Measurements from ENCODE around the gene PRR30.

PRR30 gene

GRCh38 chr2:27134781-27135477 lies 4.3 kb downstream of the PRR30 start:
- TF ChIP-seq EZH2 (IDR thresholded peaks at IDR 0.05) = no peak
- peak; percentile 2 for TF ChIP-seq FOXP2 (optimal IDR thresholded peaks at IDR 0.05; ENCODE audit: control extremely low read depth, extremely low read length, insufficient read depth)
- Histone ChIP-seq H3K9me3 (ENCODE audit: low read depth, low read length) (no peaks in the 10 kb centered on the region), H3K9ac (ENCODE audit: insufficient read length) (no peak overlapping the region), H3K27ac (peak overlapping the region; percentile 54; the same call in 1 of the 2 replicates), H3K36me3 (ENCODE audit: insufficient read depth, low read length) (peaks cover 35% of the 10 kb centered on the region), H3K4me3 (peak overlapping the region; percentile 99)
- no peak for DNase-seq (ENCODE audit: low read depth, low spot score)

- TF ChIP-seq EZH2 (IDR thresholded peaks at IDR 0.05) = no peak
- peak; percentile 88 for TF ChIP-seq POLR2AphosphoS5 (IDR thresholded peaks at IDR 0.05; ENCODE audit: borderline replicate concordance, low read depth, low read length)
- peak; percentile 75 for TF ChIP-seq FOXP2 (optimal IDR thresholded peaks at IDR 0.05; ENCODE audit: control extremely low read depth, extremely low read length, insufficient read depth)
- DNase-seq (ENCODE audit: low read depth, low spot score) = peak; percentile 48
- Histone ChIP-seq H3K9ac (ENCODE audit: insufficient read length) (peak within 1 kb of the TSS; percentile 96), H3K27ac (peak within 1 kb of the TSS; percentile 54; the same call in 1 of the 2 replicates), H3K4me3 (peak within 1 kb of the TSS; percentile 99), H3K36me3 (ENCODE audit: insufficient read depth, low read length) (peaks cover 36% of the 10 kb centered on the region), H3K9me3 (ENCODE audit: low read depth, low read length) (no peaks in the 10 kb centered on the region)
These were observed 5.1 kb downstream of the PRR30 start, which contains the start of gene PREB for GRCh38 chr2:27133905-27134780. PREB (minus strand) TSS chr2:27134636; CDS start chr2:27134421, 215 bp downstream.

GRCh38 chr2:27133195-27133875 lies 5.9 kb downstream of the PRR30 start:
- Histone ChIP-seq H3K4me3 (peak overlapping the region; percentile 99), H3K36me3 (ENCODE audit: insufficient read depth, low read length) (peaks cover 36% of the 10 kb centered on the region), H3K9ac (ENCODE audit: insufficient read length) (peak overlapping the region; percentile 96), H3K27ac (no peak overlapping the region), H3K9me3 (ENCODE audit: low read depth, low read length) (no peaks in the 10 kb centered on the region)
- TF ChIP-seq EZH2 (IDR thresholded peaks at IDR 0.05) (no peak), FOXP2 (optimal IDR thresholded peaks at IDR 0.05; ENCODE audit: control extremely low read depth, extremely low read length, insufficient read depth) (no peak), POLR2AphosphoS5 (IDR thresholded peaks at IDR 0.05; ENCODE audit: borderline replicate concordance, low read depth, low read length) (no peak)
- DNase-seq (ENCODE audit: low read depth, low spot score) = no peak

GRCh38 chr2:27131429-27131828 lies 7.8 kb downstream of the PRR30 start:
- Histone ChIP-seq H3K36me3 (ENCODE audit: insufficient read depth, low read length) (peaks cover 36% of the 10 kb centered on the region), H3K4me3 (no peak overlapping the region), H3K9ac (ENCODE audit: insufficient read length) (no peak overlapping the region), H3K9me3 (ENCODE audit: low read depth, low read length) (no peaks in the 10 kb centered on the region), H3K27ac (no peak overlapping the region)
- no peak for DNase-seq (ENCODE audit: low read depth, low spot score)
- TF ChIP-seq FOXP2 (optimal IDR thresholded peaks at IDR 0.05; ENCODE audit: control extremely low read depth, extremely low read length, insufficient read depth) = no peak
- no peak for TF ChIP-seq POLR2AphosphoS5 (IDR thresholded peaks at IDR 0.05; ENCODE audit: borderline replicate concordance, low read depth, low read length)
- TF ChIP-seq EZH2 (IDR thresholded peaks at IDR 0.05) = no peak

- Histone ChIP-seq H3K9ac (ENCODE audit: insufficient read length) (no peak overlapping the region), H3K4me3 (no peak overlapping the region), H3K36me3 (ENCODE audit: insufficient read depth, low read length) (peaks cover 36% of the 10 kb centered on the region), H3K9me3 (ENCODE audit: low read depth, low read length) (no peaks in the 10 kb centered on the region), H3K27ac (no peak overlapping the region)
- DNase-seq (ENCODE audit: low read depth, low spot score) = no peak
- no peak for TF ChIP-seq POLR2AphosphoS5 (IDR thresholded peaks at IDR 0.05; ENCODE audit: borderline replicate concordance, low read depth, low read length)
- TF ChIP-seq FOXP2 (optimal IDR thresholded peaks at IDR 0.05; ENCODE audit: control extremely low read depth, extremely low read length, insufficient read depth) = no peak
- no peak for TF ChIP-seq EZH2 (IDR thresholded peaks at IDR 0.05)
These were observed 8.8 kb downstream of the PRR30 start for GRCh38 chr2:27130396-27130795.

GRCh38 chr2:27128668-27129571 lies 10.3 kb downstream of the PRR30 start:
- TF ChIP-seq POLR2AphosphoS5 (IDR thresholded peaks at IDR 0.05; ENCODE audit: borderline replicate concordance, low read depth, low read length) = peak; percentile 16; the same call in 1 of the 2 replicates
- TF ChIP-seq EZH2 (IDR thresholded peaks at IDR 0.05) = no peak
- TF ChIP-seq FOXP2 (optimal IDR thresholded peaks at IDR 0.05; ENCODE audit: control extremely low read depth, extremely low read length, insufficient read depth) = no peak
- H3K9ac ChIP-seq (ENCODE audit: insufficient read length) = no peak overlapping the region
- no peak for DNase-seq (ENCODE audit: low read depth, low spot score)
- H3K36me3 ChIP-seq (ENCODE audit: insufficient read depth, low read length) = peaks cover 36% of the 10 kb centered on the region
- H3K27ac ChIP-seq = no peak overlapping the region; the same call in 1 of the 2 replicates
- no peak overlapping the region for H3K4me3 ChIP-seq
- no peaks in the 10 kb centered on the region for H3K9me3 ChIP-seq (ENCODE audit: low read depth, low read length)

- TF ChIP-seq EZH2 (IDR thresholded peaks at IDR 0.05) = no peak
- no peak for TF ChIP-seq POLR2AphosphoS5 (IDR thresholded peaks at IDR 0.05; ENCODE audit: borderline replicate concordance, low read depth, low read length)
- no peak for TF ChIP-seq FOXP2 (optimal IDR thresholded peaks at IDR 0.05; ENCODE audit: control extremely low read depth, extremely low read length, insufficient read depth)
- Histone ChIP-seq H3K9me3 (ENCODE audit: low read depth, low read length) (no peaks in the 10 kb centered on the region), H3K27ac (no peak overlapping the region), H3K36me3 (ENCODE audit: insufficient read depth, low read length) (peaks cover 33% of the 10 kb centered on the region), H3K9ac (ENCODE audit: insufficient read length) (no peak overlapping the region), H3K4me3 (no peak overlapping the region)
- no peak for DNase-seq (ENCODE audit: low read depth, low spot score)
These were observed 11.1 kb downstream of the PRR30 start for GRCh38 chr2:27127883-27128667.

Measured in SK-N-MC (cell line).